ENCODE data around the gene HHIPL1.

HHIPL1 gene

DNA sequence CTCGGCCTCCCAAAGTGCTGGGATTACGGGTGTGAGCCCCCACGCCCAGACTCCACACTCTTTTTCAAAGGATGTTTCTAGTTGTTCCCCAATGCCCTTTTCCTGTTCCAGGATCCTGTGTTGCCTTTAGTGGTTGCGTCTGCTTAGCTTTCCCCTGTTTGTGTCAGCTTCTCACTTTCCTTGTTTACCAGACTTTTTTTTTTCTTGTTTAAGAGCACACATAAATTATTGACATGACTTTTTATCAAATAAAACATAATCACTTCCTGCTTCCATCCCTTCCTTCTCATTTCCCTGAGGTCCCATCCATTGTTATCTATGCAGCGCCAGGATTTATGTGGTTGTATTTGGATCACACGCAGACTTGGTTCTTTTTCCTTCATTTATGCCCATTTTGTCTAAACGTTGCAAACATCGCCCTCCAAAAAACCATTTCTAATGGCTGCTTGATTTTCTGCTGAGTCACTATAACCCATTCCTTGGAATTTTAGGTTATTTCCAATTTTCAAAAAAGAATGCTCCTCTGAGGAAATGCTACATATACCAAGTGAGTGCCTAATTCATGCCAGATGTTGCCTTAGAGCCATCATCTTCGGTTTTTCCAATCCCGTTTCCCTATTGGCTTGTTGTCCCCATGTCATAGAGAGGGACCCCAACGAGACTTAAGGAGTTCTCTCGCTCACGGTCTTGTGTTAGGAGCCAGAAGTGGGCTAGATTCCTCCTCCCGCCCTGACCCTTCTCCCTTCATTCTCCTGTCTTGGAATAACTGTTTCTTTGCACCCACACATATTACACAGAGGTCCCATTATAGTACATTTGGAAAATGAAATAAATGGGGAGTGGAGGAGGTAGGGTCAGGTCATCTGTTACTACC, 25.7 kb downstream of the HHIPL1 start:
- no peak overlapping the region for H3K4me3 ChIP-seq (ENCODE audit: low read depth, low read length)
- no peak overlapping the region for H3K27ac ChIP-seq (ENCODE audit: low read depth, low read length)
- no peak overlapping the region for H2AK5ac ChIP-seq (ENCODE audit: low read length)

DNA sequence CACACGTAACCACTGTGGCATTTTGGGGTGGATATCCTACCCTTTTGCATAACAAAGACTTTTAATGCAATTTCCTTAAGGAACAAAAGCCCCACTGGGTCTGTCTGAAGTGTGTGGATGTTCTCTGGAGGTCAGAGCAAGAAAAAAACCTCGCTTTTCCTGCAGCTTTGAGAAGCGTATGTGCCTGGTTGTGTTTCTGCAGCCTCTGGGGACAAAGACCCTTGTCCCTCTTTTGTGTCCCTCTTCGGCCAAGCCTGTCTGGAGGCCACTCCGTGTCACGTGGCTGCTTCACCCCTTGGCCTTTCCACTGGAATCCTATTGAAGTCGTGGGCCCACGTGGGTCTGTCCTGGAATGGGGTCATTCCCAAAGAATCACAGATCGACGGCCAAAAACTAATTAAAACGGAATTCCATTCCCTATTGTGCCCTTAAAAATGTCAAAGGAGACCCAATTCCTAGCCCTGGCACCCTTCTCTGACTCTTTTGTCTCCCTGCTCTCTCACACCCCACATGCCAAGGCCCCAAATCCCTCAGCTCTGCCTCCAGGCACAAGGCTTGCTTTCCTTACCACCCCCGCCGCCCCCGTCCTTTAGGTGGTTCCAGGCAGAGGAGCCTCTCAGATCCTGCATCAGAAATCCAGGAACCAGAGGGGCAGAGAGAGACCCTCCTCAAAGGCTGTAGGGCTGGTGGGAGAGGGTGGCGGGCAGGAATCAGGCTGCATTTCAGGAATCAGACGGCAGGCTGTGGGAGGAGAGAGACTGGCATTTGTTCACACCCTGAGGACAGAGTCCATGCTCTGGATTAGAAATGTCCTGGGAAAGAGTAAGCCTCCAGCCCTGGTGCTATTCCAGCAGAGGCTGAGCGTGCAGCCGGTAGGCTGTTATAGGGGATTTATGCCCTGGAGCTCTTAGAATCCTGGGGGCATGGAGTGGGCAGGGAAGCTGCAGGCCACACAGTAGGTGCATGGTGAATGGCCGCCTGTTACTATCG, 26.6 kb downstream of the HHIPL1 start:
- WGBS (ENCODE audit: extremely low coverage, insufficient coverage, insufficient read length) = no CpG with 5 or more reads among the region's 20 CpGs
- peak overlapping the region; percentile 21 for H2BK120ac ChIP-seq (ENCODE audit: insufficient read depth, low read length, poor library complexity)
- no peak overlapping the region for H3K23ac ChIP-seq (ENCODE audit: low read length)
- H3K36me3 ChIP-seq (ENCODE audit: control insufficient read depth in 1 of 2, insufficient read depth in 2 of 2, low read length in 2 of 2) = no peaks in the 10 kb centered on the region
- H3K79me2 ChIP-seq (ENCODE audit: control insufficient read depth, insufficient read depth, low read length, poor library complexity) = no peaks in the 10 kb centered on the region
- no peak overlapping the region for H2AK5ac ChIP-seq (ENCODE audit: low read length)
- no peak overlapping the region for H3K4ac ChIP-seq (ENCODE audit: low read depth, low read length)
- H3K18ac ChIP-seq (ENCODE audit: low read length) = no peak overlapping the region
- H2BK5ac ChIP-seq (ENCODE audit: low read depth, low read length, poor library complexity) = no peak overlapping the region
- H3K9ac ChIP-seq (ENCODE audit: low read length) = no peak overlapping the region
- DNase-seq = no peak
- H3K27me3 ChIP-seq (ENCODE audit: insufficient read depth, low read length) = no peaks in the 10 kb centered on the region
- H3K4me3 ChIP-seq (ENCODE audit: low read depth, low read length) = no peak overlapping the region
- H4K12ac ChIP-seq (ENCODE audit: low read depth, low read length) = no peak overlapping the region
- H3K4me2 ChIP-seq (ENCODE audit: low read length) = no peak overlapping the region
- H2AFZ ChIP-seq (ENCODE audit: insufficient read depth, low read length, poor library complexity) = no peak overlapping the region
- H3K9me3 ChIP-seq (ENCODE audit: insufficient read depth, low read depth, low read length) = no peaks in the 10 kb centered on the region
- no peak overlapping the region for H3K27ac ChIP-seq (ENCODE audit: low read depth, low read length)
- no peak overlapping the region for H4K8ac ChIP-seq (ENCODE audit: low read depth, low read length)
- H3K79me1 ChIP-seq (ENCODE audit: low read length) = peaks cover 7% of the 10 kb centered on the region
- H3K14ac ChIP-seq (ENCODE audit: low read length) = peak overlapping the region; percentile 13
- peaks cover 16 to 29% of the 10 kb centered on the region in 2 experiments for H3K4me1 ChIP-seq (ENCODE audit: control insufficient read depth in 1 of 2, insufficient read depth in 2 of 2, low read length in 2 of 2)
- peak overlapping the region; percentile 40 for H4K91ac ChIP-seq (ENCODE audit: low read depth, low read length)
- H2BK12ac ChIP-seq (ENCODE audit: low read length) = peak overlapping the region; percentile 68

More for the DNA sequence above, 25.7 kb downstream of the HHIPL1 start:
- H3K9ac ChIP-seq (ENCODE audit: low read length) = no peak overlapping the region
- H3K18ac ChIP-seq (ENCODE audit: low read length) = no peak overlapping the region
- H2BK12ac ChIP-seq (ENCODE audit: low read length) = no peak overlapping the region
- no peaks in the 10 kb centered on the region for H3K9me3 ChIP-seq (ENCODE audit: insufficient read depth, low read depth, low read length)
- no peak overlapping the region for H3K4ac ChIP-seq (ENCODE audit: low read depth, low read length)
- no peak overlapping the region for H4K12ac ChIP-seq (ENCODE audit: low read depth, low read length)
- no peak overlapping the region for H4K91ac ChIP-seq (ENCODE audit: low read depth, low read length)
- peaks cover 21 to 34% of the 10 kb centered on the region in 2 experiments for H3K4me1 ChIP-seq (ENCODE audit: control insufficient read depth in 1 of 2, insufficient read depth in 2 of 2, low read length in 2 of 2)
- no CpG with 5 or more reads among the region's 14 CpGs for WGBS (ENCODE audit: extremely low coverage, insufficient coverage, insufficient read length)
- no peaks in the 10 kb centered on the region for H3K27me3 ChIP-seq (ENCODE audit: insufficient read depth, low read length)
- no peaks in the 10 kb centered on the region for H3K79me2 ChIP-seq (ENCODE audit: control insufficient read depth, insufficient read depth, low read length, poor library complexity)
- H2BK120ac ChIP-seq (ENCODE audit: insufficient read depth, low read length, poor library complexity) = no peak overlapping the region
- H3K4me2 ChIP-seq (ENCODE audit: low read length) = no peak overlapping the region
- no peak overlapping the region for H2BK5ac ChIP-seq (ENCODE audit: low read depth, low read length, poor library complexity)
- no peak overlapping the region for H3K23ac ChIP-seq (ENCODE audit: low read length)
- H3K14ac ChIP-seq (ENCODE audit: low read length) = no peak overlapping the region
- H2AFZ ChIP-seq (ENCODE audit: insufficient read depth, low read length, poor library complexity) = no peak overlapping the region
- no peaks in the 10 kb centered on the region for H3K36me3 ChIP-seq (ENCODE audit: control insufficient read depth in 1 of 2, insufficient read depth in 2 of 2, low read length in 2 of 2)
- peaks cover 12% of the 10 kb centered on the region for H3K79me1 ChIP-seq (ENCODE audit: low read length)
- DNase-seq = no peak
- H4K8ac ChIP-seq (ENCODE audit: low read depth, low read length) = no peak overlapping the region

DNA sequence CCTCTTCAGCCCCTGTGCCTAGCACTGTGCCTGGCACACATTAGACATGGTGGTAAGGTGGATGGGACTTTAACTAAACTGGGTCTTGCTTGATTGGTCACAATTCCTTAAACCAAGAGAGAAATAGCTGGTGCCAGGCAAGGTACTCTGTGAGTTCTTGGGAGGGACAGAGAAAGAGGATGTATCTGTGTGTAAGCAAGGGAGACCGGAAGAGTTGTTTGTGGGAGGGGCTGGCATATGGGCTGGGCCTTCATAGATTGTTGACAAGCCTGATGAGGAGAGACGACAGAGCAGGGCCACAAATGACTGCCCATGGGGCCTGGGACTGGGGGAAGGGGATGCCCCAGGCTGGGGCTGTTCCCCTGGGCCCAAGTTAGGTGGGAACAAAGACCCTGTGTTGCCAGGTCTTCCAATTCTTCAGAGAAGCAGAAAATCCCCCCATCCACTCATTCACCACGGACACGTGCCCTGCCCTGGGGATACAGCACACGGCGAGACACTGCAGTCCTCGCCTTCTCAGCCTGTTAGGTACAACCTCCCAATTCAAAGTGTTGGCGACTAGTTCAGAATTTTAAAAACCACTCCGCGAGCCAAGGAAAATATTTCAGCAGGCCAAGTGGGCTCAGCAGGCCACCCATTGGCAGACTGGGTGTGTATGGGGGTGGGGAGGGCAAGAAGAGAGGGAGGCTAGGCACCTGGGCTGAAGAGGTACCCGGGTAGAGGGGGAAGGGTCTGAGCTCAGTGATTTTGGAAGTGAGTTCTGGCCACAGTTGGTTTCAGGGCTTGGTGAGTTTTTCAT, 27.8 kb downstream of the HHIPL1 start:
- no peak overlapping the region for H2BK12ac ChIP-seq (ENCODE audit: low read length)
- no peak overlapping the region for H2BK5ac ChIP-seq (ENCODE audit: low read depth, low read length, poor library complexity)
- peak overlapping the region; percentile 14 for H4K91ac ChIP-seq (ENCODE audit: low read depth, low read length)
- no peak overlapping the region for H2BK120ac ChIP-seq (ENCODE audit: insufficient read depth, low read length, poor library complexity)
- peaks cover 6% of the 10 kb centered on the region for H3K9me3 ChIP-seq (ENCODE audit: insufficient read depth, low read depth, low read length)
- no peak overlapping the region for H3K14ac ChIP-seq (ENCODE audit: low read length)
- no CpG with 5 or more reads among the region's 11 CpGs for WGBS (ENCODE audit: extremely low coverage, insufficient coverage, insufficient read length)
- DNase-seq = no peak
- no peaks in the 10 kb centered on the region for H3K27me3 ChIP-seq (ENCODE audit: insufficient read depth, low read length)
- H3K27ac ChIP-seq (ENCODE audit: low read depth, low read length) = no peak overlapping the region
- peaks cover 14 to 21% of the 10 kb centered on the region in 2 experiments for H3K4me1 ChIP-seq (ENCODE audit: control insufficient read depth in 1 of 2, insufficient read depth in 2 of 2, low read length in 2 of 2)
- no peak overlapping the region for H2AK5ac ChIP-seq (ENCODE audit: low read length)
- no peak overlapping the region for H3K4ac ChIP-seq (ENCODE audit: low read depth, low read length)
- peak overlapping the region; percentile 18 for H4K8ac ChIP-seq (ENCODE audit: low read depth, low read length)
- no peak overlapping the region for H3K9ac ChIP-seq (ENCODE audit: low read length)
- no peak overlapping the region for H3K23ac ChIP-seq (ENCODE audit: low read length)
- no peak overlapping the region for H3K4me2 ChIP-seq (ENCODE audit: low read length)
- H2AFZ ChIP-seq (ENCODE audit: insufficient read depth, low read length, poor library complexity) = no peak overlapping the region
- no peak overlapping the region for H3K18ac ChIP-seq (ENCODE audit: low read length)
- H4K12ac ChIP-seq (ENCODE audit: low read depth, low read length) = no peak overlapping the region
- H3K79me2 ChIP-seq (ENCODE audit: control insufficient read depth, insufficient read depth, low read length, poor library complexity) = no peaks in the 10 kb centered on the region
- no peak overlapping the region for H3K4me3 ChIP-seq (ENCODE audit: low read depth, low read length)
- H3K79me1 ChIP-seq (ENCODE audit: low read length) = peaks cover 3% of the 10 kb centered on the region
- no peaks in the 10 kb centered on the region for H3K36me3 ChIP-seq (ENCODE audit: control insufficient read depth in 1 of 2, insufficient read depth in 2 of 2, low read length in 2 of 2)
